GM18511 (cell line): Measurements from ENCODE around the gene DOCK9.

Experiments
- ATAC-seq: cut with Tn5 transposase; IDR thresholded peaks from one replicate; pipeline ENCODE4 v1.9.1; 2021; ENCODE audit warnings: mild to moderate bottlenecking, moderate library complexity; ENCODE audit not compliant: unreplicated experiment

The DOCK9 gene

DNA sequence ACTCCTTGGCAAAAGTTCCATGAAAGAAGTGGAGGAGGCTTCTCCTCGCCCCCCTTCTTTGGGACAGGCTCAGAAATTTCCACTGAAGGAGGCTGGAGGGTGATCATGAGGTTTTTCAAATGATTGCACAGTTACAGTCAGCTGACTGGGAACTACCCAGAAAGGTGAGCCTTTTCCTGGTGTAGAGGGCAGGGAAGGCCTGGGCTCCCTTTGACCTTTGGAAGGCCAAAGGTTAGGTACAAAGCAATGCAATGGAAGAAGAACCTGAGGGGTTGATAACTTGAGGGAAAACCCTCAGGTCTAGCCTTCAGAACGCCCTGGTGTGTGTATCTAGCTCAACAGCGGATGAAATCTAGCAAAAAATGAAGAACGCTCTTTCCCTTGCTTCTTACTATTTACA, 175.3 kb downstream of the DOCK9 start:
- no peak for ATAC-seq

DNA sequence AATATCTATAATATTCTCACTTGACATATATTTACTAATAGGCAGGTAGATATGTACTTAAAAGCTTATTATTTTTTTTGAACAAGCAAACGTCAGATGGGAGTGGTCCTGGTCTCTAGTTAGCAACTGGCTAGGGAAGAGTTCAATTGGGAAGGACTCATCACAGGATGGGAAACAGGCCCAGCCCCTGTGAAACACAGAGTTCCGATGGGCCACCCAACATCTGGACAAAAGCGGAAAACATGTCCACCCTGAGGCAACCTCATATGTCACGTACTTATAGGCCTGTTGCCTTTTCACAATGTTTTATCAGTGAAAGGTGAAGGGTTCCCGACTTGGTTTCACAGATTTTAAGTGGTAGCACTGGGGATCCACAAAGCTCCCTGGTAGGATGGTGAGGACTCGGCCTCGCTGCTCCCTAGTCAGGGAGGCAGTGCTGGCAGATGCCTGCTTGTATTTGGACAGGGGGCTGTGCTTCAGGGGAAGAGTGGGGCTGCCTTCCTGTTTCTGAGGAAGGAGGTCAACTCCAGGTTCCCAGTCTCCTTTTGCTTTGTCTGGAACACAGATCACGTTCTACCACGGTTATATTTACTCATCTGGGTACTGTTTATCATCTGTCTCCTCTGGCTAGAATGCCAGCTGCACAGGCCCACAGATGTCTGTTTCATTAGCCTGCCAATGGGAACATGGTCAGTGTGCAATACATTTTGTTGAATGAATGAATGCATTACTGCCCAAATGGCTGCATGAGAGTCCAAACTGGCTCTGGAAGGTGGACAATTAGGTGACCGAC, 176.0 kb downstream of the DOCK9 start:
- ATAC-seq, result no peak

DNA sequence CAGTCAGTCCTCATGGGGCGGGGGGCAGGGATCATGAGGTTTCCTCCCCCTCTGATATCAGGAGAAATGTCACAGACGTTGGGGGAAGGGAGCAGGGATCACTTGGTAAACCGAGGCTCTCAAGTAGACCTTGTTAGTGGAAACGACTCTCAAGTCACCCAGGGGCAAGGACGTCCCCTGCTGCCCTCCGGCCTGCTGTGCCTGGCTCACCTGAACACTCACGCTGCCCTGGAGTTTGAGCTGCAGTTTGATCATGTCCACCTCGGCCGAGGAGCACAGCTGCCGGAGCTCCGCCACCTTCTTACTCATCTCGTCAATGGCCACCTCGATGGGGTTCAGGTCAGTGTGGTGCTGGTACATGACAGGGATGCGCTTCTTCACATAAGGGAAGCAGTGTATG, 177.8 kb downstream of the DOCK9 start:
- no peak for ATAC-seq

DNA sequence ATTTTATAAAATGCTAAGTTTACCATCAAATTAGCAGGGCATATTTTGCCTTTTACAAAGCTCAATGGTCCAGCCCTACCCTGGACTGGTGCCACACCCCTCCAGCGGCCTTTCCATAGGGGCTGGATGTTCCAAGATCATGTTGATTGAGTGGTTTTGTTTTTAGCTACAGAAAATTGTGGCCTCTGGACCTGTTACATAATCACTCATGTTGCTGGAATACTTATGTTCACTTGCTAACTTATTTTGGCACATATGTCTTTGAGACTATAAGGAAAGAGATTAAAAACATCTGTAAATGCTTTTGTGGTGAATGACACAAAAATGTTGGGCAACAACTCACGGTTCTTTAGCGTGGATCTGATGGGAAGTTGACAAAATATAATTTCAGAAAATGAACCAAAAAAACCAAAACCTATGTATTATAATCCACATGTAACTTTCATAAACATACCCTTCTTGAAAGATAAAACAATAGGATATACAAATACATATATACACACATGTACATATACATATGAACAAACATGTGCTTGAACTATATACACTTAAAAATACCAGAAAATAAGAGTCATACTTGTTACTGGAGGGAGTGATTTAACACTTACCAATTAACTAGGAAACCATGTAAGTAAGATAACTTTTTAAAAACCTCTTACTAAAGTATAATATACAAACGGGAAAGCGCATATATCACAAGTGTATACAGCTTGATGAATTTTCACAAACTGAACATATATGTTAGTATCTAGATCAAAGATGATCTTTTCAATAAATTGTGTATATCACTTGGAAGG, 178.8 kb downstream of the DOCK9 start:
- ATAC-seq, result no peak

DNA sequence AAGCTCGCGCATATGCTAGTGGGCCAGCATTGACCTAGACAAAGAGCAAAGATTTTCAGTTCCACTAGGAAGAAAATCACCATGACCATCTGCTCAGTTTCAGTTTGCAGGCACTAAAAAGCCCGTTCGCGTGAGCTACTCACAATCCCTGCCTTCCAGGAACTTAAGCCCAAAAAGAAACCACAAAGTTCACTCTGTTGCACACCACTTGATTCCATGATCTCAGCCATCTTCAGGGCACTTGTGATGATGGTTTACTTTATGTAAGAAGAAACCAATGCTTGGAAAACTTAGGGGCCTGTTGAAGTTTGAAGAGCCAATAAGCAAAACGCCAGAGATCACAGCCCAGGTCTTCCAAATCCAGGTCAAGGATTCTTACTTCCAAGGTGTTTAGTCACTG, 180.4 kb downstream of the DOCK9 start:
- ATAC-seq, result no peak

DNA sequence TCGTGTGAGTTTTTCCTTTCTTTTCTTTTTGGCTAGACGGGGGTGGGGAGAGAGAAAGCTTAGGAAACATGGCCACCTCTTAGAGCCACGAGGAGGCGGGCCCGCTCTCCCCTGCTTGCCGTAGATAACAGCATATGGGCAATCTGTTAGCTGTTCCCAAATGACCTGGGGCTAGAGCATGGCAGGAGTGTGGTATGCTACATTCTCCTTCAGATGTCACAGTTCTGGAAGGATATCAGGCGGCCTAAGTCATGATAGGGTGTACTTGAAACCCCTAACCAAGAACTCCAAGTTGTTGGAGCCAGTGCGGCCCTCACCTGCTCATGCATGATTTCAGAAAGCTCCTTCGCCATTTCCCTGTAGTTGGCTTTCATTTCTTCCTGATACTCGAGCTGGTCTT, 181.1 kb downstream of the DOCK9 start:
- ATAC-seq, result no peak

DNA sequence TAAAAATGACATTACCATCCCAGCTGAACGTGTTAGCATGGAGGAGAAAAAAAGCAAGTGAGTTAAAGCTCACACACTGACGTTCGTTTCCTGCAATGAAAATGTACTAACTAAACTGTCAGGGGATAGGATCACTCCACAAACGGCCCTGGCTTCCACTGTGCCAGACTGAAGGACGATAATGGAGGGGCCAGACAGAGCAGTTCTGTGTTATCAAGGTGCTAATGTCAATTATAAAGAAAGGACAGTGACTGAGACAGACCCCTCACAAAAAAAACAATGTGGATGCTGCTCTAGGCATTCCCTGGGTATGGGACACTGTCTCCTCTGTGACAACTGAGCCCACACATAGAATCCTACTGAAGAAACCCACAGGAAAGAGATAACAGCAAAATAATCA, 181.7 kb downstream of the DOCK9 start:
- no peak for ATAC-seq

DNA sequence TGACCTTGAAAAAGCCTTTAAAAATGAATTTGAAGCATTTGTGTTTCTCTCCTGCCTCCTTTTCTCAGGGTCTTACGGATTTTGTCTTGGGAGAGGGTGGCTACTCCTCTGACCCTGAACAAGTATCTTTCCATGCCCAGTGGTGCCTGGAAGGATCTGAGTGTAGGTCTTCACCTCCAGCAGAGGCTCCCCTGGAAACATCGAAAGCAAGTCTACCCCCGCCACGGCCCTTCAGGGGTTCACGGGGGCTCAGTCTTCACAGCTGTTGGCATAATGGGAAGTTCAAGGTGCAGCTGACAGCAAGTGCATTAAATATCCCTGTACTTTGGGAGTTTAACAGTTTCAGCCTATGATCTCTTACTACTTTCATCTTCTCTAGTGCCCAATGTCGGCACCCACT, 182.6 kb downstream of the DOCK9 start:
- no peak for ATAC-seq

DNA sequence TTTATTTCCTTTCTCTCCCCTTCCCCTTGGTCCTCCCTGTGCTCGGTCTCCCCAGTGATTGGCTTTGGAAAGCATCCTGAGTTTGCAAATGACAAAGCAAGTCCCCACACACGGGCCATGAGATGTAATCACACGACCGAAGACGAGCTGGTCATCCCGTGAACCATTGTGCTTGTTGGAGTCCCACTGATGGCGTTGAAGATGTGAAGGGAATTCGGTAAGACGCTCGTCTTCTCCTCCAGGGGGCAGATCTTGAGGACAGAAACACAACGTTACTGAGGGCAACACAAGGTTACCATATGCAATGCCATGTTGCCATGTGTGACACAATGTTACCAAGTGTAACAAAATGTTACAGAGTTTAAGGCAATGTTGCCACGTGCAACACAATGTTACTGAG, 183.4 kb downstream of the DOCK9 start:
- ATAC-seq, result no peak

DNA sequence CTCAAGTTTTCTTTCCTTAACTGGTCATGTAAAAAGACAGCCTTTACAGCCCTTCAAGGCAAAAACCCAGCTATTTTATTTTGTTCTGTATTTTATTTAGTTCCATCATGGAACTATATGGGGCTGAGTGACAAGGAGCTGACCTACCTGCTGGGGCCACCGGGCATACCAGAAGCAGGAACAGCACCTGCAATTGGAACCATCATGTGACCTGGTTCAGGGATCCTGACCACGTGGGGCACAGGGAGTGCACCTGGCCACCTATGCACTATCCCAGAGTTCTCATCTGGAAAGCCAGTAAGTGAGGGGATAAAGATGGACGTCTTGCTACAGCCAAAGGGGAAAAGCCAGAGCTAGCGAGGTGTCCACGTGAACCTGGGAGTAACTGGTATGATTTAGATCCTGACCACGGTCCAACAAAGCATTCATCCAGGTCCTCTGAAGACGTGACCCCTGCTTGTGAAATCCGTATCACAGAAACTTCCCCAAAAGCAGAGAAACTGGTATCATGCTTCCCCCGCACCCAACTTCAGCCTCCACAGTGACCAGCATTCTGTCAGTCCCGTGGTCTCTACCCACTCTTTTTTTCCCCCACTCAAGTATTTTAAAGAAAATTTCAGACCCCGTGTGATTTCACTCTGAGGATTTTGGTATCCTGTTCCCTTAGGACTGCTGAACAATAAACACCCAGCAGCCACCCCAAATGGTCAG, 184.9 kb downstream of the DOCK9 start:
- ATAC-seq, result no peak

DNA sequence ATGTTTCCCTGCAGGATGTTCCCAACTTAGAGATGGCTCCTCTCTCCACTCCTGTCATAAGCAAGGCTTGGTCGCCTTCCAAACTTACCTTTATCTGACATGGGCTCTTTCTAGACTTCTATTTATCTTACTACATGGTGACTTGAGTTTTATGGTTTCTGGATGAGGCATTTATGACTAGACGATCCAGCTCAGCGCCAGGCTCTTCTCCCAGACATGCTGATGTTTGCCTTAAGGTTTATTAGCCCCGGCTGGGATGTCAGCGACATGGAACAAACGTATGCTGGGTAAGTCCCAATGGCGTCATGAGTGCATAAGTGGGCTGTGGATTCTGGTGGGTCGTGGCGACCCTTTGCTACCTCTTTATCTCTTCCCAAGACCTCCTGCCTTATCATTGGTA, 185.5 kb downstream of the DOCK9 start:
- ATAC-seq, result no peak

DNA sequence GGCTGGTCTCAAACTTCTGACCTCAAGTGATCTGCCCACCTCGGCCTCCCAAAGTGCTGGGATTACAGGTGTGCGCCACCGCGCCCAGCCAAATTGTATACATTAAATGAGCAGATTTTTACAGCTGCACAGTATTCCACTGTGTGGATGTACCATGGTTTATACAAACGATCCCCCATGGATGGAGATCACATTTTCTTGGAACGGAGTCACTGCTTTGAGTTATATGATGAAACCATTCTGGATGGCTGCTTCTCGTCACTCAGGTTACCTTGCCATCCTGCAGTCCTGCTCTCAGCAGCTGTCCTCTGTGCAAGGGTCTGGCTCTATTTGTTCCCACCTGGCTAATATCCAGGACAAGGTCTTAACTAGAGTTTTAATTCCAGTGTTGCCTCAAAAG, 186.3 kb downstream of the DOCK9 start:
- ATAC-seq, result no peak

DNA sequence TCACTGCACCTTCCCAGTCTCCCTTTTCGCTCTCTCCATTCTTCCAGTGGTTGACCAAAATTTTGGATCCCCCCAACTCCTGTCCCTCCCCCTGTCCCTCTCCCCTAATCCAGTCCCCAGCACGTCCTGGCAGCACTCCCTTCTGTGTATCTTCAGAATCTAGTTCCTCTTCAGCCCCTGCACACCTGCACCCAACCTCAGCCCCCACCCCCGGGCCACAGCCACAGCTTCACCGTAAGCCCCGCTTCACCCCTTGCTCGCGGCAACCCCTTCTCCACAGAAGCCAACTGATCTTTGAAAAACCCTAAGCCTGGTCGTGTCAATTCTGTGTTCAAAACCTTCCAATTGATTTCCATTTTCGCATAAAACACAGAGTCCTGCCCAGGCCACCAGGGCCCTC, 189.9 kb downstream of the DOCK9 start:
- no peak for ATAC-seq

DNA sequence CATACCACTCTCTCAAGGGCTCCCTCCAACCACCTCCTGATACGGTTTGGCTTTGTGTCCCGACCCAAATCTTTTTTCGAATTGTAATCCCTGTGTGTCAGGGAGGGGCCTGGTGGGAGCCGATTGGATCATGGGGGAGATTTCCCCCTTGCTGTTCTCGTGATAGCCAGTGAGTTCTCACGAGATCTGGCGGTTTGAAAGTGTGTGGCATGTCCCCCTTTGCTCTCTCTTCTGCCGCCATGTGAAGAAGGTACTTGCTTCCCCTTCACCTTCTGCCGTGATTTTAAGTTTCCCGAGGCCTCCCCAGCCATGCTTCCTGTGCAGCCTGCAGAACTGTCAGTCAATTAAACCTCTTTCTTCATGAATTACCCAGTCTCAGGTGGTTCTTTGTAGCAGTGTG, 190.7 kb downstream of the DOCK9 start:
- no peak for ATAC-seq

DNA sequence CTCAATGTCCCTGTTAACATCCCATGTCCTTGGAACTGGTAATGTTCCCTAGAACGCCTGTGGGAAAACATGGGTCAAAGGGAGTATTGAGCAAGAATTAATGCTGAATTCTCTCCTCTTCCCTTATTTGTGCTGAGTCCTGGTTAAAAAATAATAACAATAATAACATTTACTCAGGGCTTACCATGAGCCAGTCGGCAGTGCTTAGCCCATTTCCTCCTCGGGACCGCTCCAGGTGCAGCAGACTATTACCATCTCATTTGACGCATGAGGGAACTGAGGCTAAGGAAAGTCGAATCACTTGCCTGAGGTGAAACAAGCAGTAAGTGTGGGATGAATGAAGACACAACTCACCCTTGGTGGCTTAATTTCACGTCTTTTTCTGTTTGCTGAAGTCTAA, 191.8 kb downstream of the DOCK9 start:
- ATAC-seq, result no peak

DNA sequence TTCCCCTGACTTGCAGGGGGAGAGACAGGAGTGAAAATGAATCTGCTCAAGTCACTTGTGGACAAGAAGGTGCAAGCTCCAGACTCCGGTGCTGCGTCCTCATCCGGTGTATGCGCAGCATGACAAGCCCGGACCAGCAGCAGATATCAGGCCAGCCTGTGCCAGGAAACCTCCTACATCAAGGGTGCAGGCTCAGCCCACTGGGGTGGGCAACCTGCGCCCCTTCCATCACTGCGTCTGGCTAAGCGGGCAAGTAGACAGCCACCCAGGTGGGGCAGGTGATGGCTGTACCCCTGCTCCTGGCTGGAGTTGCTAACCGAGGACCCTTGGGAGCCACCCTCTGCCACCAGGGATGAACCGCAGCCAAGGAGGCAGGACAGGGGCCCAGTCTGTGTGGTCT, 192.5 kb downstream of the DOCK9 start:
- ATAC-seq, result no peak

DNA sequence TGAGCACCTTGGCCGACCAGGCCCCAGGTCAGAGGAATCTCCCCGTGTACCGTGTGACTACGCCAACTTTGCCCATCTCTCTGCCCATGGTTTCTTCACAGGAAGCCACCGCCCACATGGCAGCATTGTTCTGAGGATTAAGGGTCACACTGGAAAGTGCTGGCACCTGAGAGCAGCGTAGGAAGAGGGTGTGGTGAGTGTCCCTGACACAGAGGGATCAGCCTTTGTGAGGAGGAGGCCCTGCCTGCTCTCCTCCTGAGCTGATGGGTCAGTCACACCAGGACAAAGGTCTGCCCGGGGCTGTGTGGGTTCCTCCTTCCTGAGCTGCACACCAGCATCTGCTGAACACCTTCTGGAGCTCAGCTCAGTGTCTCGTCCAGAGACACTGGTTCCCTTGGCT, 193.2 kb downstream of the DOCK9 start:
- ATAC-seq, result no peak

DNA sequence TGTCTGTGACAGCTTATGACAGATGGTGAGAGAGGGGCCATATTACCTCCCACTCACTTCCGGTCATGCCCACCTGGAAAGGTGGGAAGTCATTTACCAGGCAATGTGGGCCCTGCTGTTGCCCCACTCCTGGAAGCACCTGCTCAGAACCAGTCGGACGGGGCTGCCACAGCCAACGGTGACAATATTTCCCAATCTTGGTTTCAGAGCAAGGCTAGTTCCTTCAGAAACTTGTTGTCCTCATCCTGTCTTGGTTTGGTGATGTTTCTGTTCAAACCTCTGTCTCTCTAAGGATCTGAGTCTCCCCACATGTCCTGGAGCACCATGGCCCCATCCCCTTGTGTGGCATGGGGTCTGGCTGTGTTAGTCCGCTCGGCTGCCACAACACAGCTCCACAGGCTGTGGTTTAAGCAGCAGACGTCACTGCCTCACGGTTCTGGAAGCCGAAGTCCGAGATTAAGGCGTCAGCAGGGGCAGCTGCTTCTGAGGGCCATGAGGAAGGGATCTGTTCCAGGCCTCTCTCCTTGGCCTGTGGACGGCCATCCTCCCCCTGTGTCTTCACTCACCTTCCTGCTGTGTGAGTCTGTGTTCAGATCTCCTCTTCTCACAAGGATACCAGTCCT, 193.9 kb downstream of the DOCK9 start:
- ATAC-seq, result no peak

DNA sequence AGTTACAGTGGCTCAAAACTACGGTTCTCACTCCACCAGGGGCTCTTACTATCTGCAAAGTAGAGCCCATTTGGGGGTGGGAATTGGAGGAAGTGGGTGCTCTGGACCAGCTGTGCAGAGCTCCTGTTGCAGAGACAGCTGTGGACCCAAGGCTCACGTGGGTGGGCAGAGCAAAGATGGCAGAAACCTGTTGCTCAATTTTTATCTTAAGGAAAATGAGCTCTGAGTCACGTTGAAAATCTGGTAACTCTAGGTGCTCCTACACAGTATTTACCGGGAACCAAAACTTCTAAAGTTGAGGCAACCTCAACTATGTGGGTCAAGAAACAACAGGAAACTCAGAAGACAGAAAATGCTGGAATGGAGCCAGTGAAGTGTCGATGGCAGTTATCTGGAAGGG, 195.2 kb downstream of the DOCK9 start:
- ATAC-seq, result no peak

DNA sequence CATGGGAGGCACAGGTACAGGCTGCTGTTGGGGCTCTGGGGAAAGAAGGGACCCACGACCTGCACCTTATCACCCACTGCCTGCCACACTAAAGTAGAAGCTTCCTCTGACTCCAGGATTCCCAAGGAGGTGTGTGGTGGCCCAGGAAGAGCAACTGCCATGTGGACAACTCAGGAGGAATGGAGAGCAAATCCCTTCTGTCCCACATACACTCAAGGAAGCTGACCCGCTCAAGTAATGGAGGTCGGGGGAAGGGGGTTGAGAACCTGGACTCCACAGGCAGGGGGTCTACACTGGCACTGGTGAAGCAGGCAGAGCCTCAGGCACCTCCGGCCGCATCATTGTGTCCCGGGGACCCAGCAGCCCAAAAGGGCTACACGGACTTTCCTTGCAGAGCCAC, 196.0 kb downstream of the DOCK9 start:
- ATAC-seq, result no peak

DNA sequence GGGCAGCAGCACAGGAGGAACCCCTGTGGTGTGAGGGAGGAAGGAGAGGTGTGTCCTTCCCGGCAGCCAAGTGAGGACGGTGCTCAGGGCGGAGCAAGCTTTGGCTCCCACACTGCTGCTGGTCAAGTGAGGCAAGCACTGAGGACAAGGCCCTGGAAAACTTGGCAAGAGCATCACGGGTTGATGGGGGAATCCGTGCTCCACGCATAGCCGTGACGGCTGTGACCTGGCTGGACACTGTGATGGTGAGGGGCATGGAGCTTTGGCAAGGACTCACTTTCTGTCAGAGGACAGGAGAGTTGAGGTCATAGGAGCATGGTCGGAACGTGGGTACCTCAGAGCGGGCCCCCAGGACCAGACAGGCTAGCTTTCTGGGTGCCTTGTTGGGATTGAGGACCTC, 196.4 kb downstream of the DOCK9 start:
- ATAC-seq, result no peak
